B cell (primary cell): Measurements from ENCODE around the gene ZNF555.

ENCODE experiments used
- EZH2 ChIP-seq: IDR thresholded peaks from 2 replicates; pipeline ENCODE4 v1.6.1; 2012; ENCODE audit warnings: borderline replicate concordance, low read depth, mild to moderate bottlenecking, moderate library complexity, low read length; ENCODE audit not compliant: insufficient read depth, poor library complexity, severe bottlenecking
- TF ChIP-seq, protein P1 (sequence below): fragments of 200-600 bp; IDR thresholded peaks from one replicate; pipeline ENCODE4 v1.8.0; 2022; ENCODE audit warnings: antibody characterized with exemption, mild to moderate bottlenecking

- TF ChIP-seq, protein P1, sequence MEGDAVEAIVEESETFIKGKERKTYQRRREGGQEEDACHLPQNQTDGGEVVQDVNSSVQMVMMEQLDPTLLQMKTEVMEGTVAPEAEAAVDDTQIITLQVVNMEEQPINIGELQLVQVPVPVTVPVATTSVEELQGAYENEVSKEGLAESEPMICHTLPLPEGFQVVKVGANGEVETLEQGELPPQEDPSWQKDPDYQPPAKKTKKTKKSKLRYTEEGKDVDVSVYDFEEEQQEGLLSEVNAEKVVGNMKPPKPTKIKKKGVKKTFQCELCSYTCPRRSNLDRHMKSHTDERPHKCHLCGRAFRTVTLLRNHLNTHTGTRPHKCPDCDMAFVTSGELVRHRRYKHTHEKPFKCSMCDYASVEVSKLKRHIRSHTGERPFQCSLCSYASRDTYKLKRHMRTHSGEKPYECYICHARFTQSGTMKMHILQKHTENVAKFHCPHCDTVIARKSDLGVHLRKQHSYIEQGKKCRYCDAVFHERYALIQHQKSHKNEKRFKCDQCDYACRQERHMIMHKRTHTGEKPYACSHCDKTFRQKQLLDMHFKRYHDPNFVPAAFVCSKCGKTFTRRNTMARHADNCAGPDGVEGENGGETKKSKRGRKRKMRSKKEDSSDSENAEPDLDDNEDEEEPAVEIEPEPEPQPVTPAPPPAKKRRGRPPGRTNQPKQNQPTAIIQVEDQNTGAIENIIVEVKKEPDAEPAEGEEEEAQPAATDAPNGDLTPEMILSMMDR: no peak
- no peak for TF ChIP-seq EZH2
Observed at GRCh38 chr19:2885736-2886135, 44.5 kb downstream of the ZNF555 start.
